IMR-90 (cell line): Measurements from ENCODE around the gene PTPRN2. TPM values are rescaled to one million over a fixed set of nuclear protein-coding genes. Genes with fewer than 3 reads are reported as not detected.

Experiments used
- ATAC-seq: fragments of 200-7000 bp; cut with Tn5 transposase; 2 replicates; pipeline ENCODE4 v1.9.1; 2020; ENCODE audit warnings: low read depth, mild to moderate bottlenecking, moderate library complexity
- BruUV-seq: library from RNA; stranded (reverse); fragments of 400-500 nt; replicated peaks from 2 replicates; lab custom pipeline; 2021; lab: Mats Ljungman, UMichigan
- CTCF ChIA-PET: fragments of 300-600 bp; formaldehyde crosslinking; extraction: SDS; loops from one replicate; lab custom pipeline; 2021; ENCODE audit warnings: antibody characterized with exemption; lab: Yijun Ruan, JAX
- POLR2A ChIA-PET: fragments of 300-600 bp; sonication (Branson Sonifier 250); formaldehyde crosslinking; loops from one replicate; lab custom pipeline; 2022; ENCODE audit warnings: antibody characterized with exemption; ENCODE audit not compliant: unreplicated experiment; lab: Charles Lee
- DNase-seq: peaks from one replicate; pipeline ENCODE4 v3.0.0; 2013
- H2AFZ ChIP-seq: replicated peaks from 2 replicates; pipeline ENCODE3; 2013; ENCODE audit warnings: low read length, mild to moderate bottlenecking; ENCODE audit not compliant: poor library complexity
- H2AK5ac ChIP-seq: 2 replicates; pipeline ENCODE4 v1.6.1; 2013; ENCODE audit warnings: low read depth, low read length, inconsistent platforms
- H2AK9ac ChIP-seq: replicated peaks from 2 replicates; pipeline ENCODE3; 2013; ENCODE audit warnings: mild to moderate bottlenecking, low read depth, low read length, moderate library complexity; ENCODE audit not compliant: poor library complexity
- H2BK120ac ChIP-seq: 2 replicates; pipeline ENCODE4 v1.6.1; 2013; ENCODE audit warnings: low read depth, low read length, inconsistent platforms
- H2BK15ac ChIP-seq: 3 replicates; pipeline ENCODE4 v1.6.1; 2013; ENCODE audit warnings: low read depth, low read length, inconsistent platforms
- H2BK20ac ChIP-seq: 2 replicates; pipeline ENCODE4 v1.6.1; 2013; ENCODE audit warnings: low read depth, mild to moderate bottlenecking, inconsistent platforms, low read length, moderate library complexity
- H2BK5ac ChIP-seq: 2 replicates; pipeline ENCODE4 v1.6.1; 2013; ENCODE audit warnings: mild to moderate bottlenecking, low read depth, low read length, inconsistent platforms; ENCODE audit not compliant: poor library complexity, severe bottlenecking
- H3K14ac ChIP-seq: replicated peaks from 2 replicates; pipeline ENCODE4 v1.6.1; 2013; ENCODE audit warnings: low read depth, low read length, inconsistent platforms
- H3K18ac ChIP-seq: 2 replicates; pipeline ENCODE4 v1.6.1; 2013; ENCODE audit warnings: low read depth, low read length, control low read depth
- H3K23ac ChIP-seq: 2 replicates; pipeline ENCODE4 v1.6.1; 2013; ENCODE audit warnings: low read depth, low read length, inconsistent platforms
- H3K27ac ChIP-seq: 2 replicates; pipeline ENCODE4 v1.5.1; 2013; ENCODE audit warnings: mild to moderate bottlenecking, control low read depth, low read length; ENCODE audit not compliant: insufficient read depth
- H3K27me3 ChIP-seq: 2 replicates; pipeline ENCODE4 v1.6.1; 2013; ENCODE audit warnings: low read length; ENCODE audit not compliant: control insufficient read depth, insufficient read depth
- H3K36me3 ChIP-seq: 2 replicates; pipeline ENCODE4 v1.6.1; 2013; ENCODE audit warnings: low read length, mixed read lengths; ENCODE audit not compliant: control insufficient read depth, insufficient read depth
- H3K4ac ChIP-seq: 2 replicates; pipeline ENCODE4 v1.6.1; 2013; ENCODE audit warnings: low read depth, low read length, inconsistent platforms
- H3K4me1 ChIP-seq: 2 replicates; pipeline ENCODE4 v1.6.1; 2013; ENCODE audit warnings: low read length, mixed read lengths; ENCODE audit not compliant: control insufficient read depth, insufficient read depth
- H3K4me2 ChIP-seq: 2 replicates; pipeline ENCODE4 v1.6.1; 2013; ENCODE audit warnings: low read depth, mild to moderate bottlenecking, control low read depth, low read length, moderate library complexity
- H3K4me3 ChIP-seq: 2 replicates; pipeline ENCODE4 v1.5.1; 2013; ENCODE audit warnings: low read depth, mild to moderate bottlenecking, control low read depth, low read length, moderate library complexity; ENCODE audit not compliant: insufficient read depth
- H3K56ac ChIP-seq: 2 replicates; pipeline ENCODE4 v1.6.1; 2013; ENCODE audit warnings: low read length, inconsistent platforms; ENCODE audit not compliant: insufficient read depth; ENCODE audit errors: extremely low read depth
- H3K79me1 ChIP-seq, 2 experiments: 2 replicates each; pipeline ENCODE4 v1.6.1; 2013; ENCODE audit warnings: low read length in 2 of 2, inconsistent platforms in 1 of 2, low read depth in 1 of 2
- H3K9ac ChIP-seq: 2 replicates; pipeline ENCODE4 v1.6.1; 2013; ENCODE audit warnings: low read depth, low read length, control low read depth
- H3K9me1 ChIP-seq: 2 replicates; pipeline ENCODE4 v1.6.1; 2013; ENCODE audit warnings: low read length, inconsistent platforms; ENCODE audit not compliant: insufficient read depth
- H3K9me3 ChIP-seq: 2 replicates; pipeline ENCODE4 v1.6.1; 2013; ENCODE audit warnings: low read length; ENCODE audit not compliant: control insufficient read depth, insufficient read depth
- H4K20me1 ChIP-seq: 2 replicates; pipeline ENCODE4 v1.6.1; 2013; ENCODE audit warnings: low read length, inconsistent platforms; ENCODE audit not compliant: insufficient read depth
- H4K5ac ChIP-seq: 2 replicates; pipeline ENCODE4 v1.6.1; 2013; ENCODE audit warnings: mild to moderate bottlenecking, low read depth, low read length, control low read depth
- H4K8ac ChIP-seq, 2 experiments: 2 replicates each; pipeline ENCODE4 v1.6.1; 2013; ENCODE audit warnings: low read depth in 2 of 2, low read length in 2 of 2, control low read depth in 1 of 2, inconsistent platforms in 1 of 2
- H4K91ac ChIP-seq: 2 replicates; pipeline ENCODE4 v1.6.1; 2013; ENCODE audit warnings: low read depth, low read length, inconsistent platforms; ENCODE audit not compliant: insufficient read depth
- CEBPB ChIP-seq: IDR thresholded peaks from 2 replicates; pipeline ENCODE4 v1.6.1; 2012; ENCODE audit warnings: low read depth, low read length, improper control_type of control experiment
- POLR2A ChIP-seq: IDR thresholded peaks from 2 replicates; pipeline ENCODE4 v1.6.1; 2012; ENCODE audit warnings: mild to moderate bottlenecking, low read depth, low read length
- WGBS, 2 experiments: methylation state at CpG; one replicate each; pipeline versions ENCODE4 v1.1.5 to v1.1.7; 2013; ENCODE audit warnings: missing lambda C conversion rate in 2 of 2; ENCODE audit not compliant: insufficient read length in 1 of 2; ENCODE audit errors: extremely low coverage in 2 of 2; 5-methylcytosine and 5-hydroxymethylcytosine counted together
- dilution Hi-C: fragments of 300-500 bp; cut with HindIII; formaldehyde crosslinking; loops from one replicate; pipeline ENCODE4 v1.14.3; 2018; ENCODE audit warnings: low sequenced_read_pairs; ENCODE audit not compliant: unreplicated experiment
- in situ Hi-C: fragments of 300-500 bp; cut with MboI; formaldehyde crosslinking; loops from 3 replicates; pipeline ENCODE4 v1.14.3; 2019; ENCODE audit warnings: low sequenced_read_pairs, inconsistent platforms, mixed read lengths
- intact Hi-C: fragments of 100-400 bp; cut with micrococcal nuclease; formaldehyde crosslinking; loops from 2 replicates; pipeline ENCODE4 v1.10.0; 2022
- polyA plus RNA-seq, 3 experiments: library from polyadenylated mRNA; depleted of rRNA; stranded (reverse); fragments of >200 nt; gene quantifications; 2 replicates each; pipeline ENCODE4 v1.2.3, GENCODE V29; 2012; ENCODE audit warnings: low replicate concordance in 1 of 3
- total RNA-seq: library from RNA; depleted of rRNA; stranded (reverse); fragments of >200 nt; gene quantifications from 2 replicates; pipeline ENCODE4 v1.2.3, GENCODE V29; 2012

Gene PTPRN2
- total and polyA plus RNA-seq, 2 of the 4 experiments (the other 2 are of a cell fraction): 0.03 TPM; not detected in 1

GRCh38 chr7:158228986-158229385 is 358.6 kb downstream of the PTPRN2 start:
- H3K4me2 ChIP-seq: no peak overlapping the region
- H3K56ac ChIP-seq: no peak overlapping the region
- no peak overlapping the region for H2BK5ac ChIP-seq
- no peak overlapping the region for H3K23ac ChIP-seq
- no peak overlapping the region for H3K4me3 ChIP-seq
- dilution Hi-C loops: no loop called here
- DNase-seq: no peak
- POLR2A ChIA-PET: no interaction called here
- no peak overlapping the region for H4K8ac ChIP-seq
- no peak overlapping the region for H3K14ac ChIP-seq
- H2BK15ac ChIP-seq: no peak overlapping the region
- no peak overlapping the region for H2AK5ac ChIP-seq
- no peaks in the 10 kb centered on the region for H4K20me1 ChIP-seq
- no peak overlapping the region for H3K27ac ChIP-seq
- BruUV-seq: no TSS peak
- H3K4me1 ChIP-seq: no peaks in the 10 kb centered on the region
- H3K18ac ChIP-seq: no peak overlapping the region
- H2AK9ac ChIP-seq: no peak overlapping the region
- H2BK20ac ChIP-seq: no peak overlapping the region
- no peak overlapping the region for H2AFZ ChIP-seq
- H2BK120ac ChIP-seq: no peak overlapping the region
- 0% methylated on average over 1 of the region's 2 CpGs; no CpG with 5 or more reads in 1 of the 2 experiments for WGBS, 2 experiments
- in situ Hi-C loops: no loop called here
- peaks cover 13% of the 10 kb centered on the region for H3K9me3 ChIP-seq
- no peak overlapping the region for H4K5ac ChIP-seq
- no peaks in the 10 kb centered on the region for H3K9me1 ChIP-seq
- intact Hi-C loops: no loop called here
- H3K4ac ChIP-seq: no peak overlapping the region
- no peaks in the 10 kb centered on the region for H3K79me1 ChIP-seq
- CTCF ChIA-PET: no interaction called here
- no peaks in the 10 kb centered on the region for H3K27me3 ChIP-seq
- TF ChIP-seq POLR2A: no peak
- no peak for TF ChIP-seq CEBPB
- H4K91ac ChIP-seq: no peak overlapping the region
- H3K9ac ChIP-seq: no peak overlapping the region
- no peak for ATAC-seq
- H3K36me3 ChIP-seq: no peaks in the 10 kb centered on the region
